GM19467 (cell line): ENCODE data around the gene DNAJC5.

Experiments
- ATAC-seq: cut with Tn5 transposase; IDR thresholded peaks from one replicate; pipeline ENCODE4 v1.9.1; 2021; ENCODE audit warnings: mild to moderate bottlenecking, moderate library complexity; ENCODE audit not compliant: unreplicated experiment

The DNAJC5 gene

DNA sequence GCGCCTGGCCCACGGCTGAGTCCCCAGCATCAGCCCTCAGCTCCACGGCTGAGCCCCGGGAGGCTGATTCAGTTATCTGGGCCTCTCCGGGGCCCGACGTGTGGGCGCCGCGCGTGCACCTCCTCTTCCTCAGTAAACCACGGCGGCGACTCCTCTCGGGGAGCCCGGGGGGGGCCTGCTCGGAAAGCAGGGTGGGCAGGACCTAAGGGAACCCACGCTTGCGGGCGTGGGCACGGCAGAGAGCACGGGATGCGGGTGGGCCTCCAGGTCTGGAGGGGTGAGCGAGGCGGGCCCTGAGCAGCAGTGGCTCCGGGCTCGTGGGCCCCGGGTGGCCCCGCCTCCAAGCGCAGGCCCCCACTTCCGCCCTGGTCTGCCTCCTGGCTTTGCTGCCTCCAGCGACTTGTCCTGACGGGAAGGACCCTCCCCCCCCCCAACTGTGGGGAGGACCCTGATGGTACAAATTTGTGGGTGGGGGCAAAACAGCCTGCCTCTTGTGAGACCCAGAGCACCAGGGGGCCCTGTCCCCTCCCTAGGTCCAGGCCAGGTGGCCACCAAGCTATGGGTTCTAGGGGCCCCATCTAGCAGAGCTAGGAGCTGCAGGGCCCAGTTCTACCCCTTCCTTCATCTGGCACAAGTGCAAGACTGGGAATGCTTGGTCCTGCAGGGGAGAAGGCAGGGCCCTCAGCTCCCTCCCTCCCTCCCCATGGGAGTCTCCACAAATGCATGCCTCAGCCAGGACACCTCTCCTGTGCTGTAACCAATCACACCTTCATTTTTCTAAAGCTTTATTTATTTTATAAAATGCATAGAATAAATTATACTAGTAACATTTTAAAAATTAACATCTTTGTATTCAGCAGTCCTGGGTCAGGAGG, 44.4 kb downstream of the DNAJC5 start:
- ATAC-seq, result no peak

DNA sequence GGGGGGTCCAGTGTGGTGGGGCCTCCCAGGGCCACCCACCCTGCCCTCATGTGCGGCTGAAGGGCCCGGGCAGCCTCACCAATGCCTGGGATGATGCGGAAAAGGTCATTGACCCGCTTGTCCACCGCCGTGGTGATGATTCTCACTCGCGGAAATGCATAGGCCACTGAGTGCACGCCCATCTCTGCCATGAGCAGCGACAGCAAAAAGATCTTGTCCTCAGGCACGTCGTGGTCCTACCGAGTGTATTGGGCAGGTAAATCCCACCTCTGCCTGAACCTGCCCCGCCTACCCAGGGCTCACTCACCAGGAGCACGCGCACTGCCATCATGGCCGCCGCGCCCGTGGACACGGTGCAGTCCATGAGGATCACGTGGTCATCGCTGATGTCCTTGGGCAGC, 45.1 kb downstream of the DNAJC5 start:
- ATAC-seq, result no peak

DNA sequence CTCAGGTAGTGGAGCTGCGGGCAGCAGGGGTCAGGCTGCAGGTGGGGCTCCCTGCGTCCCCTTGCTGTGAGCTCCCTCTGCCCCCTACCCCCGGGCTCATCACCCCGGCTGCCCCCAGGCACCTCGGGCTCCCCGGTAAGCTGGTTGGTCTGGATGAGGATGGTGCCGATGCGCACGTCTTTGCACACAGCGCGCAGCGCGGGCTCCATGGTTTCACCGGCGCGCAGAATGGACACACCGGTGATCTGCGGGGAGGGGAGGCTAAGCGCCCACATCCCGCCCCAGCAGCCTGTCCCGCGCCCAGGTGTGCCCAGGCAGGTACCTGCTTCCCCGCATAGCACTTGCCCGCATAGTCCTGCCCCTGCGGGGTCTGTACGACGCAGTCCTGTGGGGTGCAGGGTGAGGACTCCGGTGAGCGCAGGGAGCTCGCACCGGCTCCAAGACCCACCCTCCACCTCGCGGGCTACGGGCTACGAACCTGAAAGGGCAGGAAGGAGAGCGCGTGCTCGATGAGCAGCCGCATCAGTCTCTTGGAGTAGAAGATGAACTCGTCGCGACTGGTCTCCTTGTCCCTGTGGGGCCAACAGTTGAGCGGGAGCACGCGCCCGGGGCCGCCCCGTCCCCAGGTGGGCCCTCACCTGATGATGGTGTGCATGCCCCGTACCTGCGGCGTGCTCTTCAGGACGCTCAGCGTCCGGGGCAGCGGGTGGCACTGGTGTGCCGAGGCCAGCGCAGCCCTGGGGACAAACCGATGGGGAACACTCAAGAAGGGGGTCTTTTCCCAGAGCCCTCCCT, 45.7 kb downstream of the DNAJC5 start:
- no peak for ATAC-seq

DNA sequence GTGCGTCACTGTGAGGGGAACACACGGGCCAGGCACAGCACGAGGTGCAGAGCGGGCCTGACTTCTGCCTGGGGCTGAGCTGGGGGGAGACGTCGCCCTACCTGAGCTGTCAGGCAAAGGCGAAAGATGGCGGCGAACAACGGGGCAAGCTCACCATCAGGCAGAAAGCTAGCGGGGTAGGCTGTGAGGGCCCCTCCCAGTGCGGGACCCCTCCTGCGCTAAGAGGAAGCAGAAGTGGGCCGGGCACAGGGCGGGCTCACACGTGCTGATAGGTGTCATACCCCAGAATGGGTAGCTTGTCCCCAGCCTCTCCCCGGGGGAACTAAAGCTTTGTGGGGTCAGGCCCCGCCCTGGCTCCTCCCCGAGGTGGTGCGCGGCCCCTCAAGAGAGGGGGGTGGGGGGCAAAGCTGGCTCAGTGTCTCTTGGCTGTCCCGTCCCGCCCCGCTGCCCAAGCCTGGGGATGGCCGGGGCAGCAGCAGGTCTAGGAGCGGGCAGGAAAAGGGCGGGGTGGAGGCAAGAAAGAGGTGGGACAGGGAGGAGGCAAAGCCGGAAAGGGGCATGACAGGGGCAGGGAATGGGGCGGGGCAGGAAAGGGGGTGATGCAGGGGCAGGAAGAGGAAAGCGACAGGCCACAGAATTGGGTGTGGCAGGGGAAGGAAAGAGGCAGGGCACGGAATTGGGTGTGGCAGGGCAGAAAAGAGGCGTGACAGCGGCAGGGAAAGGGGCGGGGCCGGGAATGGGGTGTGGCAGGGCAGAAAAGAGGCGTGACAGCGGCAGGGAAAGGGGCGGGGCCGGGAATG, 46.6 kb downstream of the DNAJC5 start:
- ATAC-seq, result no peak

DNA sequence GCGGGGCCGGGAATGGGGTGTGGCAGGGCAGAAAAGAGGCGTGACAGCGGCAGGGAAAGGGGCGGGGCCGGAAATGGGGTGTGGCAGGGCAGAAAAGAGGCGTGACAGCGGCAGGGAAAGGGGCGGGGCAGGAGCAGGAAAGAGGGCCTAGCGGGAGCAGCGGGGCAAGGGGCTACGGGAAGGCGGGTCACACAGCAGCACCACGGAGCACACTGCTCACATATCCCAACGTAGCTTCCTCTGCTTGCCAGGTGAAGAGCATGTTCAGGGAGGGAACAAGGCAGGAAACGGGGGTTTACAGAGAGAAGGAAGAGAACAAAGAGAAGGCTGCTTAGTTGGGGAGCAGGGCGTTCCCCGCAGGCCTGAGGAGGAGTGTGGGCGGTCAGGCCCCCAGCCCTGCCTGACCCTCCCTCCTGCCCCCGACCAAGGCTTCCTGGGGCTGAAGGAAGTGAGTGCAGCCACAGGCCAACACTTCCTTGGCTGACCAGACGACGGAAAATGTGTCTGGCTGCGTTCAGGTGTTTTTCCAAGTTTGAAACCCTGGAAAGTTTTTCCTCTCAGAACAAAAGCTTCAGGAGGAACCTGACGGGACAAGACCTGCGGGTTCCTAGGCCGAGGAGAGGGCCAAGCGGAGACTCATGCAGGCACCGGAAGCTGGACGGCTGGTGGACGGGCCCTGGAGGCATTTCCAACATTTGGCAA, 47.5 kb downstream of the DNAJC5 start:
- no peak for ATAC-seq

DNA sequence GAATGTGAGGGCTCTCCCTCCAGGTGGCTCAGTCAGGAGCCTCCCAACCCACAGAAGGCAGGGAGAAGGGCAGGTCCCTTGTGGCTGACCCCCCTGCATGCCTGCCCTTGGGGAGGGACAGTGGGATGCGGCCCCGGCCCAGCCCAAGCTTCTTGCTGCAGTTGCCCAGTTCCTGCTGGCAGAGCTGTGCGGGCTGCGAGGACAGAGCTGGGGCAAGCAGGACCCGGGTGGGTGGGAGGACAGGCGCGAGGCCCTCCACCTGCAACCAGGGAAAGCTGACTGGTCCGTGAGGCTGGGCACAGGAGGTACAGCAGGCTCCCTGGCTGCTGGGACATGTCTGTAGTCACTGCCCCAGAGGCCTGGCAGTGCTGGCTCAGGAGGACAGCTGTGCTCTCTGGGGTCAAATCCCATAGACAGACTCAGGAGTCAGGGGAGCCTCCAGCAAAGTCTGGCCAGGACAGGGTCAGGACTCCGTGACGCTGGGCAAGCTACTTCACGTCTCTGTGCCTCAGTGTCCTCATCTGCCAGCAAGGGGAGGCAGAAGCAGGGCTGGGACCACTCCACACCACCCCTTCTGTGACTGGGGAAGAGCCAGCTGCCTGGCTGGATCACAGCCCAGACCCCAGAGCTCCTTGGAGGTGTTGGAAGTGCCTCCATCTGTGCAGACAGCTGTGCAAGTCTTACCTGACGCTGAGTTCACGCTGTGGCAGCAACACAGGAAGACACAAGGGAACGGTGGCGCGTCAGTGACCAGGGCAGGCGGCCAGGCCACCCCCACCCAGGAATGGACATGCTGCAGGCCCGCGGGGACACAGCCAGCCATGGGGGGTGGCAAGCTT, 48.3 kb downstream of the DNAJC5 start:
- no peak for ATAC-seq

DNA sequence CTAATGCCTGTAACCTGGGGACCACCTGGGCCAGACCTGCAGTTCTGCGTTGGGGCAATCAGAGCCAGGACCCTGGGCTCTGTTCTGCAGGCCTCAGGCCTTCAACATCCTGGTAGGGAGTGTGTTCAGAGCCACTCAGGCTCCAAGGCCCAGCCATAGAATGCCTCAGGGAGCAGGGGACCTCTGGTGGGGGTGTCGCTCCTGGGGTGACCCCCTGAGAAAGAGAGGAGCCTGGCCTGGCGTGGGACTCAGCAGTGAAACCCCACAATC, 48.8 kb downstream of the DNAJC5 start:
- ATAC-seq, result no peak

DNA sequence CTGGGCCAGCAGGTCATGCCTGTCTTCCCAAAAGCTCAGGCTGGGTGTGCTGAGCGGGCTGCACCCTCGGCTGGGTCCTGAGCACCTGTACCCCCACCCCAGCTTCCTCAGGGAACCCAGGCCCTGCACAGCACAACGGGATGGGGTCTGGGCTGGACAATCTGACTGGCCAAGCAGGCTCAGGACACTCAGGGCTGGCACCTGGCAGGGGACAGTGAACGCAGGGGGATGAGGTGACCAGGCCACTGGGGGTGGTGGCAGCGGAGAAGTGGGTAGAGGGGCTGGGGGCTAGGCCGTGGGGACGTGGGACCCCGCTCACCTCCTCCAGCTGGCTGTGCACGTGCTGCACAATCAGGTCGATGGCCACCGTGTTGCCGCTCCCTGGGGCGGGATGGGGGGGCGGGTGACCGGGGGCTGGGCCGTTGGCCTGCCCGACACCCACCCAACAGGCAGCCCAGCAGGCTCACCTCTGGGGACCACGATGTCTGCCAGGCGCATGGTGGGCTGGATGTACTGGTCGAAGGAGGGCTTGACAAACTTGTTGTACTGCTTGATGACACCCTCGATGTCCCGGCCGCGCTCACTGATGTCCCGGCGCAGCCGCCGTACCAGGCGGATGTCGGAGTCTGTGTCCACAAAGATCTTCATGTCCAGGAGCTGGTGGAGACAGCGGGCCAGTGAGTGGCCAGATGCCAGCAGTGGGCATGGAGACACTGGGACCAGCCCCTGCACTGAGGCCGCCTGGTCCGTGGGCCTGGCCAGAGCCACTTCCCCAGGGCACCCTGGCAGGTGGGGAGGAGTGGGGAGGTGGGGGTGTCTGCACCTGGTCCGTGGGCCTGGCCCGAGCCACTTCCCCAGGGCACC, 49.4 kb downstream of the DNAJC5 start:
- no peak for ATAC-seq

DNA sequence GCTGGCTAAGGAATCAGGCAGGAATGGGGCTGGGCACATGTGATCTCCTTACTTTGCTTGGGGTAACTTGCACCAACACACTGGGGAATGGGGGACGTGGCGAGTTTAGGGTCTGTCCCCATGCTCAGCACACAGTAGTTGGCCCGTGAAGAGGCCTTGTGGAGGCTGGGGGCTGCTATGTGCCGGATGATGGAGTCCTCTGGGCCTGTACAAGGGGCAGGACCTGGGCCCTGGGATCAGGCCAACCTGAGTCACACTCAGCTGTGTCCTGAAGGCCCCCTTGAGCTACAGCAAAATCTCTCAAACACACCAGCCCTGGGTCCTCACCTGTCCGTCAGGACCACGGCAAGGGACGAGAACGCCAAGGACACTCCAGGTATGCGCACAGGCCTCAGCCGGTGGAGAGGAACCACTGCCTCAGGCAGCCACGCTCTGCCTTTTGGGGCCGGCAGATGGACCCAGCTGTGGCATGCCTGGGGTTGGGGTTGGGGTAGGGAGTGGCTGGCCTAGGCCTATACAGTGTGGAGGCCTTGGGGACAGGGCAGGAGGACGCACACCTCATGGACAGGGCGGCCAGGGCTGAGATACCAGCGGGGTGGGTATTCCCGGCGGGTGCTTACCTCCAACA, 50.2 kb downstream of the DNAJC5 start:
- ATAC-seq, result no peak

DNA sequence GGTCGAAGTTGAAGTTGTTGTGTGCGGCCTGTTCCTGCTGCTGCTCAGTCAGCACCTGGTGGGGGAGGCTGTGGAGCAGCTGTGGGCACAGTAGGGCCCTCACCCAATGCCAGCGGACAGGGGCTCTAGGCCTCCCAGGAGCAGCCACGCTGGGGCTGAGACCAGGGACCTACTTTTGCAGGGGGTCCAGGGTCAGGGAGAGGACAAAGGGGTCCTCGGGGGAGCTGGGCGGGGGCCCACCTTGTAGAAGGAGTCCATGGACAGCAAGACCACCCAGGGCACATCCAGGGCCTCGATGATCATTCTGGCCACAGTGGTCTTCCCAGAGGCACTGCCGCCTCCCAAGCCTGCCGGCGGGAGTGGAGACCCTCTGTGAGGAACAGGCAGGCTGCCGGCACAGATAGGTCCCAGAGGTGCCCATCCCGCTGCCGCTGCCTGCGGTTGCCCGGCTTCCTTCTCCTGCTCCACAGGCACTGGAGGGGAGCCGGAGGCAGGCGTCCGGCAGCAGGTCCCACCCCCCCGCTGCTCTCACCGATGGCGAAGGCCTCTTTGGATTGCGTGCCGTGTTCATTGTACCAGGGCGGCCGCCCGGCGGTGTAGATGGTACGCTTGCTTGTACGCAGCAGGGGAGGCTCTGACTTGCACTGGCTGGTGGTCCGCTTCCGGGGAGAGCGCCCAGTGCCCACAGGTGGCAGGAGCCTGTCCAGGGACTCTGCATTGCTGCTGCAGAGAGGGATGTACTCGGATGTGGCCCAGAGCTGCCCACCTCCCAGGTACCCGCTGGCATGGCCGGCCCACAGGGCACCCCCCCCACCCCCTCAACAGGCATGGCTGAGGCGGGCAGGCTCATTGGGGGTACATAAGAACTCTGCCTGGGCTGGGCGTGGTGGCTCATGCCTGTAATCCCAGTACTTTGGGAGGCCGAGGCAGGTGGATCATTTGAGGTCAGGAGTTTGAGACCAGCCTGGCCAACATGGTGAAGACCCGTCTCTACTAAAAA, 51.3 kb downstream of the DNAJC5 start:
- no peak for ATAC-seq

DNA sequence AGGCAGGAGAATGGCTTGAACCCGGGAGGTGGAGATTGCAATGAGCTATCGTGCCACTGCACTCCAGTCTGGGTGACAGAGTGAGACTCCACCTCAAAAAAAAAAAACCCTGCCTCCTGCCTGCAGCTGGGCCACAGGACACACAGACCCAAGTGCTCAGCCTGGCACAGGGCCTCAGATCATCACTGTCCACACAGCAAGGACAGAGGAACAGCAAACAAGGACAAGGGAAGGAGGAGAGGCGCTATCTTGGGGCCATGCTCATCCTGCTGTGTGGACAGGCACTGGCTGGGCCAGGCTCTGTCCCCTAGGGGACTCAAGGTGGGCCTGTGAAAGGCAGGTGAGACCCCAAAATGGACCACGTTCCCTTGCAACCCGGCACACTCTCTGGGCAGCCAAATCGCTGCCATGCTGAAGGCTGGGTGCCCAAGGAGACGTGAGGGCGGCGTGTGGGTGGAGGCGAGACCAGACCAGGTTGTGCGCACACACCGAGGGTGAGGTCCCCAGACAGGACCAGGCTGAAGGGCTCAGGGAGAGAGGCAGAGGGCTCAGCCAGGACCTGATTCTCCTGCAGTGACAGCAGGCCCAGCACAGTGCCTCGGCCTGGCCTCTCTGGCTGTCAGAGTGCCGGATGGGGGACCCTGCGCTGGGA, 52.2 kb downstream of the DNAJC5 start:
- ATAC-seq, result no peak

DNA sequence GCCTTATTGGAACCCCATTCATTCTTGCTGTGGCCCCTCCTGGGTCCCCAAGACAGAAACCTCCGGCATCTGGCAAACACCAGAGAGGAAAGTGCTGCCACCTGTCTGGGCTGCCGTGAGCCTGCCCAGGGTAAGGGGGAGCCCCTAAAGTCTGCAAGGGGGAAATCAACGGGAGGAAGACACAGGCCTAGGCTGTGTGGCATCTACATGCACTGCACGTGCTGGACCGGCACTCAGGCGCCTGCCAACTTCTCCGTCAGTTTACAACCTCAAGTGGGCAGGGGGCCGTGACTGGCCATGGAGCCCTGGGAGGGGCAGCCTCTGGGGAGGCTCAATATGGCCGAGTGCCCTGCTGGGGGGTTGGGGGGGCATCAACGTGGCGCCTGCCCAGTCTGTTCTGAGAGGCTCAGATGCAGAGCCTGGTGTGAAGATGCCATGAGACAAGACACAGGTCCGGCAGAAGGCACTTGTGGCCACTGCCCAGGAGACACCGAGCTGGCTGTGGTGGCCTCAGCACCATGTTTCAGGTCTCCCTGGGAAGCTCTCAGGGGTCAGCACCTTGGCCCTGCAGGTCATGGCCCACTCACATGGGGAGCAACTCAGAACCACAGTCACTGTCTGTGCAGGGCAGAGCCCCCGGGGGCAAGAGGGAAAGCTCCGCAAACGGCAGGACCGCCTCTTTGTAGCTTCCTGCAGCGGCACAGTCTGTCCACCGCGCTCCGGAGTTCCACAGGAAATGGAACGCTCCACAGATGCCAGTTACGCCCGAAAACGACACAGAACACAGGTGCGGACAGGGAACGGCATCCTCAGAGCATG, 52.9 kb downstream of the DNAJC5 start:
- ATAC-seq, result no peak

DNA sequence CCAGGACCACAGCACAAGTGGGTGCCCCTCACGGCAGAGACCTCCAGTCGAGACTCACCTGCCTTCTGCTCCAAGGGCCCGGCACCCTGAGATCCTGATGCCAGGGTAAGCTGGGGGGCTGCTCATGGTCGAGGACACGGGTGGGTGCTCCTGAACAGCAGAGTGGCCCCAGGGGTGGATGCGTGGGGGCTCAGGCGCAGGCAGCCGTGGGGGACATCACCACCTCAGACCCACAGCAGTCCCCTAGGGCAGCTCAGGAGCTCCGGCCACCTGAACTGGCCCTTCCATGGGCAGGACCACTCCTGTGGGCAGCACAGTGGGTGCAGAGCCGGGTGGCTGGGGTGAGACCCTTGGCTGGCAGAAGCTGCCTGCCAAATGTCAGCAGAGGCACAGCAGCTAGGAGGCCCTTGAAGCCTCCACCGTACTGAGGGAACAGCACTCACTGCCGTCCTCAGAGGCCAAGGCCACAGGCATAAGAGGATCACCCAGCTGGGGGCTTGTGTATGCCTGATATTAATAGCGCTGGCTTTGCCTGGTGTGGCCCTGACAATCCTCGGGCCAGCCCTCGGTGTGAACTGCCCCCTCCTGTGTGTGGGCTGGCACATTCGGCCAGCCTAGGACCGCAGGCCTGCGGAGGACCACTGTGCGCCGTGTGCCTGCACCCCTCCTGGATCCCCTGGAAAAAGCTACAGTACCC, 55.9 kb downstream of the DNAJC5 start:
- no peak for ATAC-seq

DNA sequence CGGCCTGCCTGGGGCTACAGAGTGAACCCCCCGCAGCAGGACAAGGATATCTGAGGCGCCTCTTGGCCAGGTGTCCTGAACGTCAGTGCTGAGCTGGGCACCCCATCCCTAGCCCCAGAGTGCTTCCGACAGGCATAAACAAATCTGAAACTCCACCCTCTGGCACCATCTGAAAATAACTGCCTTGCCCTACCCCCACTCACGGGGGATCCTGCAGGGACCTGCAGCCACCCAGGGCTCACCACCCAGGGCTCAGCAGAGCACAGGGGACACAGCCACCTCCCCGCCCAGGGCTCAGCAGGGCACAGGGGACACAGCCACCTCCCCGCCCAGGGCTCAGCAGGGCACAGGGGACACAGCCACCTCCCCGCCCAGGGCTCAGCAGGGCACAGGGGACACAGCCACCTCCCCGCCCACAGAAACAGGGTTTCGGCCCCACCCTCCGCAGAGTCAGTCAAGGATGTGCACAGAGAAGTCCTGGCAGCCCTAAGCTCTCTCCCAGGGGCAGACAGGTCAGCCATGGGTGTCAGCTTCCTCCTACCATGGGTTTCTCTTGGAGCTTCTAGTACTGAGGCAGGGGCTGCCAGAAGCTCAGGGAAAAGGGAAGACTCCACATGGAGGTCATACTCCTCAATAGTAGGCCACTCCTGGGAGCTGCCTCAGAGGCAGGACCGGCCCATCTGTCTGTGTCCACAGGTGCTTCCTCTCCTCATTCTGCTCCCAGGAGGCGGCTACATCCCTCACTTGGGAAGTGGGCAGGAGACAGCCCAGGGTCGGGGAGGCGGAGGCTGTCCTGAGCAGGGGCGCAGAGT, 56.7 kb downstream of the DNAJC5 start:
- no peak for ATAC-seq

DNA sequence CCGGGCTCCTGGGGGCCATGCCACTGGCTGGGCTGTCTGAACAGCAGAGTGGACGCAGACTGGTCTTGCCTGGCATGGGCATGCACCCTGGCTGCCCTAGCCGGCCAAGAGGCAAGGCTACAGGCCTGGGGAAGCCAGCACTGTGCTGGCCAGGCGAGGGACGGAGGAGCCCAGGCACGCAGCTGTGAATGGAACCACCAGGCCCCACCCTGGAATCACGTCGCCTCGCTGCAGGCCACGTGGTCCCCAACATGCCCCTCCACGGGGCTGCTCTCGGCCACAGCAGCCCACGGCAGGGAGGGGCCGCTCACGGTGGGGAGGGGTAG, 57.2 kb downstream of the DNAJC5 start:
- no peak for ATAC-seq
